ENCODE data around the gene EPAS1. TPM values are rescaled to one million over a fixed set of nuclear protein-coding genes. Genes with fewer than 3 reads are reported as not detected.

EPAS1 gene
- total and polyA plus RNA-seq, 2 experiments from 2014 or later = 47.5 to 73.8 TPM

DNA sequence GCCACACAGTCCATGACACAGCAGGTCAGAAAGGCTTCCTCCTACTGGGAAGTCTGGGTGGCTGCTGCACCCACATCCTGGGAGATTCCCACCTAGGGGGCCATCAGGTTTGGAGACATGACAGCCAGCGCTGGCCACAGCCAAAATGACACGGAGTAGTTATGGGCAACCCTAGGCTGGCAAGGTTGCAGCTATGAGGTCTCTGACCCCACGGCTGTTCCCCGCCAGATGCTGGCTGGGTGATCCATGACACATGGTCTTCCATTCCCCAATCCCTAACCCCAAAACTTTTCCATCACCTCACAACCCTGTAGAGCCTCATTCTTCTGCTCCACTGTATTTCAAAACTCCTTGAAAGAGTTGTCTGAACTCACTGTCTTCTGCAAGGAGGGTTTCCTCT lies 42.7 kb upstream of the EPAS1 start:
- no peaks in the 10 kb centered on the region for H3K4me1 ChIP-seq (ENCODE audit: insufficient read depth)
- H3F3A ChIP-seq (ENCODE audit: insufficient read depth) = no peaks in the 10 kb centered on the region
- H3K27ac ChIP-seq = no peak overlapping the region
- H3K27me3 ChIP-seq (replicated peaks; ENCODE audit: insufficient read depth) = no peaks in the 10 kb centered on the region
- 49 to 61% methylated on average over 4 of the region's 4 CpGs for WGBS, 2 experiments (ENCODE audit: low coverage in 1 of 2, low lambda C conversion rate in 2 of 2, missing lambda C conversion rate in 2 of 2)
- H3K36me3 ChIP-seq (ENCODE audit: low read depth) = no peaks in the 10 kb centered on the region
- no peaks in the 10 kb centered on the region for H4K20me1 ChIP-seq (ENCODE audit: insufficient read depth)
- in situ Hi-C loops (cut with MboI) = no loop called here
- no peaks in the 10 kb centered on the region for H3K9me2 ChIP-seq (ENCODE audit: insufficient read depth)
- no peak for TF ChIP-seq EZH2 (IDR thresholded peaks at IDR 0.05; ENCODE audit: insufficient read depth, poor library complexity, severe bottlenecking)
- no peak for TF ChIP-seq EZH2phosphoT487 (IDR thresholded peaks at IDR 0.05; ENCODE audit: insufficient read depth, low read depth)
- no peak overlapping the region for H3K4me3 ChIP-seq
- no peak overlapping the region for H3K9ac ChIP-seq
- no peak for DNase-seq
- H3K9me3 ChIP-seq (ENCODE audit: low read depth) = no peaks in the 10 kb centered on the region
- no peak overlapping the region for H3K4me2 ChIP-seq (ENCODE audit: unreplicated experiment)
- H3K79me2 ChIP-seq (ENCODE audit: insufficient read depth) = no peaks in the 10 kb centered on the region
- H2AFZ ChIP-seq = no peak overlapping the region

DNA sequence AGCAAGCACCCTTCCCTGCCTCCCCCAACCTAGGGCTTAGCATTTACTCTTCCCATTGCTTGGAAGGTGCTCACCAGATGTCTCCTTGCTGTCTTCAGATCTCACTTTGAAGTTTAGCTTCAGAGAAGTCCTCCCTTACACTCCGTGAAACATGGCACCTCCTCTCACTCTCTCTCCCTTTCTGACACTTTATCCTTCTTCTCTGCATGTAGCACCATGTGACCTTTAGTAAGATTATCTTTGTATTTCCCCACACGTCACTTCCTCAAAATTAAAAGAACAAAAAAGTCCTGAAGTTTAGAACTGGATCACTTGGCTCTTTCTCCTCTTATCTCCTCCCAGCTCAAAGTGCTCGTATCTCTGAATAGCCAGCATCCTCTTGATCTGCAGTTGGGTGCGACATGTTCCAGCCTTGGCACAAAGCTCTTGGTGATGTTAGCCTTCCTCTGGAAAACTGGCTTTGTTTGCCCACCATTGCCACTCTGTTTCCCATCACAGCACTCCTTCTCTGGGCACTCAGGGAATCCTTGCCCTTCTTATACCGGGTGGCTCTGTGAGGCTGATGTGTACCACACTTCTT lies 40.6 kb upstream of the EPAS1 start:
- no peak for DNase-seq
- WGBS, 2 experiments (ENCODE audit: low coverage in 1 of 2, low lambda C conversion rate in 2 of 2, missing lambda C conversion rate in 2 of 2) = 81 to 86% methylated on average over 5 of the region's 5 CpGs
- no peaks in the 10 kb centered on the region for H3K4me1 ChIP-seq (ENCODE audit: insufficient read depth)
- H3K79me2 ChIP-seq (ENCODE audit: insufficient read depth) = no peaks in the 10 kb centered on the region
- no peak overlapping the region for H3K4me3 ChIP-seq
- no peaks in the 10 kb centered on the region for H4K20me1 ChIP-seq (ENCODE audit: insufficient read depth)
- H3K36me3 ChIP-seq (ENCODE audit: low read depth) = no peaks in the 10 kb centered on the region
- no peaks in the 10 kb centered on the region for H3K9me2 ChIP-seq (ENCODE audit: insufficient read depth)
- H3K9me3 ChIP-seq (ENCODE audit: low read depth) = no peaks in the 10 kb centered on the region
- H3K27me3 ChIP-seq (replicated peaks; ENCODE audit: insufficient read depth) = no peaks in the 10 kb centered on the region
- H3K27ac ChIP-seq = no peak overlapping the region
- no peak overlapping the region for H3K4me2 ChIP-seq (ENCODE audit: unreplicated experiment)
- in situ Hi-C loops (cut with MboI) = no loop called here
- H2AFZ ChIP-seq = no peak overlapping the region
- TF ChIP-seq EZH2phosphoT487 (IDR thresholded peaks at IDR 0.05; ENCODE audit: insufficient read depth, low read depth) (no peak), EZH2 (IDR thresholded peaks at IDR 0.05; ENCODE audit: insufficient read depth, poor library complexity, severe bottlenecking) (no peak)
- no peaks in the 10 kb centered on the region for H3F3A ChIP-seq (ENCODE audit: insufficient read depth)
- no peak overlapping the region for H3K9ac ChIP-seq

DNA sequence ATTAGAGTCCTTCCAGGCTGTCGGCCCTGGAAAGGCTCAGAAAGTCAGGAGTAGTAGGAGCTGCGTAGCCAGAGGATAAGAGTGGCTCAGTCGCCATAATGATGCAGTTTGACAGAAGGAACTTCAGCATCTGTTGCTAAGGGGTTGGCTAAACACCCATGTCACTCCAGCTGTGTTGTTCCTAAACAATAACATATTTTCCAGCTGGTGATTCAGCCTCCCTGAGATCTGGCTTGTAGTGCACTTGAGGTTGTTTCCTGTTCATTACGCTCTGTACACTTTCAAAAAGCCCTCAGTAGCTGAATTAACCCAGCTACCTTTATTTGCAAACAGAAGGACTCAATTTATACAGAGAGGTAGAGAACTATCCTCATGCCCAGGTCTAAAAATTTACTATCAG lies 39.7 kb upstream of the EPAS1 start:
- no peaks in the 10 kb centered on the region for H3K79me2 ChIP-seq (ENCODE audit: insufficient read depth)
- 27% methylated on average over 4 of the region's 4 CpGs for WGBS, 2 experiments (ENCODE audit: low coverage in 1 of 2, low lambda C conversion rate in 2 of 2, missing lambda C conversion rate in 2 of 2)

DNA sequence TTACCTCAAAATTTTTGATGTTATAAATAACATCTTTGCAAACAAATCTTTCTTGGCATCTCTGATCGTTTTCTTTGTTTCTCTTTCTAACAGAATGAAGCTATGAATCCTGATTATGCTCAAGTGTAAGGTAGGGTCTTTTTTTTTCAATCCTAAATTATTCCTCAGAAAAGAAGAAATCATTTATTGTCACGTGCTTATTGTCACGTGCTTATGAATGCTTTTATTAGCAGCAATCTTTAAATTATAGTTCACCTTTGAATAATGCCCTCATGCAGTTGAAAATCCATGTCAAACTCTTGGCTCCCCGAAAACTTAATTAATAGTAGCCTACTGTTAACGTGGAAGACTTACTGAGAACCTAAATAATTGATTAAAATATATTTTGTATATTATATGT lies 39.2 kb upstream of the EPAS1 start:
- Histone ChIP-seq H3K27ac (no peak overlapping the region), H3K9ac (no peak overlapping the region), H3K4me1 (ENCODE audit: insufficient read depth) (no peaks in the 10 kb centered on the region), H3K4me3 (no peak overlapping the region), H3K9me2 (ENCODE audit: insufficient read depth) (no peaks in the 10 kb centered on the region), H3K4me2 (ENCODE audit: unreplicated experiment) (no peak overlapping the region), H3K36me3 (ENCODE audit: low read depth) (no peaks in the 10 kb centered on the region), H3K79me2 (ENCODE audit: insufficient read depth) (no peaks in the 10 kb centered on the region), H4K20me1 (ENCODE audit: insufficient read depth) (no peaks in the 10 kb centered on the region), H2AFZ (no peak overlapping the region), H3K27me3 (replicated peaks; ENCODE audit: insufficient read depth) (no peaks in the 10 kb centered on the region), H3K9me3 (ENCODE audit: low read depth) (no peaks in the 10 kb centered on the region), H3F3A (ENCODE audit: insufficient read depth) (no peaks in the 10 kb centered on the region)
- no peak for DNase-seq
- in situ Hi-C loops (cut with MboI) = no loop called here
- WGBS, 2 experiments (ENCODE audit: low coverage in 1 of 2, low lambda C conversion rate in 2 of 2, missing lambda C conversion rate in 2 of 2) = 57 to 62% methylated on average over 5 of the region's 5 CpGs
- no peak for TF ChIP-seq EZH2 (IDR thresholded peaks at IDR 0.05; ENCODE audit: insufficient read depth, poor library complexity, severe bottlenecking)
- no peak for TF ChIP-seq EZH2phosphoT487 (IDR thresholded peaks at IDR 0.05; ENCODE audit: insufficient read depth, low read depth)

More for the DNA sequence above, 39.7 kb upstream of the EPAS1 start:
- no peak overlapping the region for H3K4me2 ChIP-seq (ENCODE audit: unreplicated experiment)
- H3F3A ChIP-seq (ENCODE audit: insufficient read depth) = no peaks in the 10 kb centered on the region
- no peak overlapping the region for H3K27ac ChIP-seq
- no peaks in the 10 kb centered on the region for H4K20me1 ChIP-seq (ENCODE audit: insufficient read depth)
- H3K9me2 ChIP-seq (ENCODE audit: insufficient read depth) = no peaks in the 10 kb centered on the region
- no peaks in the 10 kb centered on the region for H3K27me3 ChIP-seq (replicated peaks; ENCODE audit: insufficient read depth)
- no peaks in the 10 kb centered on the region for H3K9me3 ChIP-seq (ENCODE audit: low read depth)
- peak; percentile 61 for DNase-seq
- no peak for TF ChIP-seq EZH2phosphoT487 (IDR thresholded peaks at IDR 0.05; ENCODE audit: insufficient read depth, low read depth)
- TF ChIP-seq EZH2 (IDR thresholded peaks at IDR 0.05; ENCODE audit: insufficient read depth, poor library complexity, severe bottlenecking) = no peak
- in situ Hi-C loops (cut with MboI) = no loop called here
- no peaks in the 10 kb centered on the region for H3K4me1 ChIP-seq (ENCODE audit: insufficient read depth)
- no peak overlapping the region for H2AFZ ChIP-seq
- no peak overlapping the region for H3K9ac ChIP-seq
- no peak overlapping the region for H3K4me3 ChIP-seq
- H3K36me3 ChIP-seq (ENCODE audit: low read depth) = no peaks in the 10 kb centered on the region
